Measurements from ENCODE around the gene SLC6A19.

DNA sequence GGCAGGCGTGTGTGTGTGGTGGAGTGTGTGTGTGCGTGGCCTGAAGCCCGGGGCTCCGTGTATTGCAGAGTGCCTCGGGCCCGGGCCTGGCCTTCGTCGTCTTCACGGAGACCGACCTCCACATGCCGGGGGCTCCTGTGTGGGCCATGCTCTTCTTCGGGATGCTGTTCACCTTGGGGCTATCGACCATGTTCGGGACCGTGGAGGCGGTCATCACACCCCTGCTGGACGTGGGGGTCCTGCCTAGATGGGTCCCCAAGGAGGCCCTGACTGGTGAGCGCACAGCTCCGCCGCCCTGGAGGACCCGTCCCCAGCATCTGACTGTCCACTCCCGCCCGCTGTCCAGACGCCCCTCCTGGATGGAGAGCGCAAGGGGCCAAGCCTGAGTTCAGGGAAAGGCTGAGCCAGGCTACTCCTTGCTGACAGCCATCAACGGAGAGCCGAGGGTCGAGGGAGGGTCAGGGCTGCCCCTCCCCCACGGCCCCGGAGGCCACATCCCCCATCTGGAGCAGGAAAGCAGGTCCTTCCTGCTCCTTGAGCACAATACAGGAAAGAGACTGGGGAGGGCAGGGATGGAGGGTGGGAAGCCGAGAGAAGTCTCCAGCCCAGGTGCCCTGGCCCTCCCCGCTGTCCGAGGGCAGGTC lies 42.2 kb downstream of the SLC6A19 start:
- TF ChIP-seq POLR2A (IDR thresholded peaks at IDR 0.05) (no peak), POLR2AphosphoS5 (IDR thresholded peaks at IDR 0.05) (no peak), EP300 (IDR thresholded peaks at IDR 0.05; ENCODE audit: low read depth) (no peak)
- TF ChIP-seq, protein P1, sequence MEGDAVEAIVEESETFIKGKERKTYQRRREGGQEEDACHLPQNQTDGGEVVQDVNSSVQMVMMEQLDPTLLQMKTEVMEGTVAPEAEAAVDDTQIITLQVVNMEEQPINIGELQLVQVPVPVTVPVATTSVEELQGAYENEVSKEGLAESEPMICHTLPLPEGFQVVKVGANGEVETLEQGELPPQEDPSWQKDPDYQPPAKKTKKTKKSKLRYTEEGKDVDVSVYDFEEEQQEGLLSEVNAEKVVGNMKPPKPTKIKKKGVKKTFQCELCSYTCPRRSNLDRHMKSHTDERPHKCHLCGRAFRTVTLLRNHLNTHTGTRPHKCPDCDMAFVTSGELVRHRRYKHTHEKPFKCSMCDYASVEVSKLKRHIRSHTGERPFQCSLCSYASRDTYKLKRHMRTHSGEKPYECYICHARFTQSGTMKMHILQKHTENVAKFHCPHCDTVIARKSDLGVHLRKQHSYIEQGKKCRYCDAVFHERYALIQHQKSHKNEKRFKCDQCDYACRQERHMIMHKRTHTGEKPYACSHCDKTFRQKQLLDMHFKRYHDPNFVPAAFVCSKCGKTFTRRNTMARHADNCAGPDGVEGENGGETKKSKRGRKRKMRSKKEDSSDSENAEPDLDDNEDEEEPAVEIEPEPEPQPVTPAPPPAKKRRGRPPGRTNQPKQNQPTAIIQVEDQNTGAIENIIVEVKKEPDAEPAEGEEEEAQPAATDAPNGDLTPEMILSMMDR (IDR thresholded peaks at IDR 0.05): no peak
